SK-N-SH treated with all-trans-retinoic acid at 6 μM for 48 hours (cell line): Measurements from ENCODE around the gene LTBP3.

Source experiments
- ATAC-seq: fragments of 200-7000 bp; cut with Tn5 transposase; 3 replicates; pipeline ENCODE4 v1.9.1; 2020; ENCODE audit warnings: mild to moderate bottlenecking, moderate library complexity
- ARNTL ChIP-seq: fragments of 450-650 bp; formaldehyde crosslinking; IDR thresholded peaks from 2 replicates; pipeline ENCODE4 v1.5.0; 2020; ENCODE audit warnings: low read depth, mild to moderate bottlenecking, moderate library complexity, borderline replicate concordance
- CSDC2 ChIP-seq: fragments of 250-450 bp; sonication (Bioruptor Pico); IDR thresholded peaks from 2 replicates; pipeline ENCODE4 v1.5.0; 2020; ENCODE audit warnings: mild to moderate bottlenecking, moderate library complexity
- ESRRG ChIP-seq: fragments of 250-450 bp; sonication (Bioruptor Pico); IDR thresholded peaks from 2 replicates; pipeline ENCODE4 v1.6.1; 2021; ENCODE audit warnings: mild to moderate bottlenecking
- GLIS3 ChIP-seq: fragments of 250-450 bp; sonication (Bioruptor Pico); IDR thresholded peaks from 2 replicates; pipeline ENCODE4 v1.5.0; 2020; ENCODE audit warnings: mild to moderate bottlenecking, moderate library complexity
- ISL1 ChIP-seq: fragments of 250-450 bp; sonication (Bioruptor Pico); IDR thresholded peaks from 2 replicates; pipeline ENCODE4 v2.1.2; 2022; ENCODE audit warnings: mild to moderate bottlenecking, moderate library complexity
- OSR1 ChIP-seq: fragments of 250-450 bp; sonication (Bioruptor Pico); IDR thresholded peaks from 2 replicates; pipeline ENCODE4 v1.8.0; 2022; ENCODE audit warnings: moderate library complexity, mild to moderate bottlenecking, inconsistent platforms
- PATZ1 ChIP-seq: fragments of 250-450 bp; sonication (Bioruptor Pico); IDR thresholded peaks from 2 replicates; pipeline ENCODE4 v1.8.0; 2020; ENCODE audit warnings: mild to moderate bottlenecking, moderate library complexity, borderline replicate concordance
- POU6F1 ChIP-seq: fragments of 250-450 bp; sonication (Bioruptor Pico); IDR thresholded peaks from 2 replicates; pipeline ENCODE4 v1.8.0; 2021; ENCODE audit warnings: low read depth, mild to moderate bottlenecking, moderate library complexity, borderline replicate concordance
- PPARA ChIP-seq: fragments of 250-450 bp; sonication (Bioruptor Pico); IDR thresholded peaks from 2 replicates; pipeline ENCODE4 v1.5.0; 2020; ENCODE audit warnings: mild to moderate bottlenecking, borderline replicate concordance
- RARB ChIP-seq: fragments of 250-450 bp; sonication (Bioruptor Pico); IDR thresholded peaks from 2 replicates; pipeline ENCODE4 v1.8.0; 2021; ENCODE audit warnings: mild to moderate bottlenecking, moderate library complexity
- SNAI2 ChIP-seq: fragments of 250-450 bp; sonication (Bioruptor Pico); IDR thresholded peaks from 2 replicates; pipeline ENCODE4 v1.5.0; 2020; ENCODE audit warnings: mild to moderate bottlenecking, moderate library complexity
- TCF4 ChIP-seq: fragments of 250-450 bp; sonication (Bioruptor Pico); IDR thresholded peaks from 2 replicates; pipeline ENCODE4 v1.8.0; 2021; ENCODE audit warnings: mild to moderate bottlenecking, moderate library complexity, borderline replicate concordance
- TOX ChIP-seq: fragments of 250-450 bp; sonication (Bioruptor Pico); IDR thresholded peaks from 2 replicates; pipeline ENCODE4 v1.8.0; 2021; ENCODE audit warnings: mild to moderate bottlenecking, moderate library complexity, borderline replicate concordance
- TSHZ2 ChIP-seq: fragments of 250-450 bp; sonication (Bioruptor Pico); IDR thresholded peaks from 2 replicates; pipeline ENCODE4 v1.5.0; 2020; ENCODE audit warnings: mild to moderate bottlenecking, moderate library complexity
- ZC3H10 ChIP-seq: fragments of 250-450 bp; sonication (Bioruptor Pico); IDR thresholded peaks from 2 replicates; pipeline ENCODE4 v1.5.1; 2021; ENCODE audit warnings: mild to moderate bottlenecking, moderate library complexity
- ZFP3 ChIP-seq: fragments of 250-450 bp; sonication (Bioruptor Pico); IDR thresholded peaks from 2 replicates; pipeline ENCODE4 v1.5.0; 2020; ENCODE audit warnings: mild to moderate bottlenecking, moderate library complexity
- ZFP30 ChIP-seq: fragments of 450-650 bp; formaldehyde crosslinking; IDR thresholded peaks from 2 replicates; pipeline ENCODE4 v1.5.0; 2022; ENCODE audit warnings: mild to moderate bottlenecking, moderate library complexity
- ZNF565 ChIP-seq: fragments of 450-650 bp; formaldehyde crosslinking; conservative IDR thresholded peaks from 2 replicates; pipeline ENCODE4 v1.5.0; 2020; ENCODE audit warnings: low read depth, mild to moderate bottlenecking, moderate library complexity
- ZNF70 ChIP-seq: fragments of 450-650 bp; formaldehyde crosslinking; IDR thresholded peaks from 2 replicates; pipeline ENCODE4 v1.5.0; 2020; ENCODE audit warnings: mild to moderate bottlenecking, moderate library complexity
- TF ChIP-seq, protein P1 (sequence below): fragments of 250-450 bp; sonication (Bioruptor Pico); IDR thresholded peaks from 2 replicates; pipeline ENCODE4 v1.5.1; 2020; ENCODE audit warnings: low read depth, mild to moderate bottlenecking, moderate library complexity

LTBP3 gene

DNA sequence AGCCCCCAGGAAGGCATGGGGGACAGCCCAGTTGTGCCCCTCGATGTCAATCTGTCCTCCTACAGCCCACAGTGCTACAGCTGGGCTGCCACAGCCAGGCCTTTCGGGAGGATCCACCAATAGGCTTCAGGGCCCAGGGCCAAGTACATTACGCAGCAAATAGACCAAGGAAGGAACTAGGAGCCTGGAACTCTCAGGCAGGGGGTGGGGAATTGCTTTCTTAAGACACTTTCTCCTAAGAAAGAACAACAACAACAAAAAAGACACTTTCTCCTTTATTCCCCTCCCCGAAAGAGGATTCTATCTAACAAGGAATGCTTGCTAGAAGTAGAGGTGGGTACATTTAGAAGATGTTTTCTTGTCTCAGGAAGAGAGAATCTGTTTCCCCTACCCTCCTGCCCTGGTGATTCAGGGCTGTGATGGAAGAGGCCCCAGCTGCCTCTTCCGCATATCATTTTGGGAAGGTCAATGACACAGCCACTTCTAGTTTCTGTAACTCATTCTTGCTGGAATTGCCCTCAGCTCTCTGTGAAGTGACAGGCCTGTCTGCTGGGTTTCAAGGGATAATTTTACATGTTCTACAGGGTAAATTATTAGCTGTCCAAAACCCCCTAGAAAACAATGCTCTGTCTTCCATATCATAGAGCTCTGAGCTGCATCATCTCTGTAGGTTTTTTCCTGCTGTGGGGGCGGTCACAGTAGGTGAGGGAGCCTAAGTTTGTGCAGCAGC, 65.4 kb downstream of the LTBP3 start:
- TF ChIP-seq PPARA (CRISPR knock-in tag): no peak
- TF ChIP-seq PATZ1 (CRISPR knock-in tag): 0 out of 2 replicates have a peak, but pooled peaks have one; percentile 46
- peak; percentile 4; the same call in 1 of the 2 replicates for TF ChIP-seq CSDC2 (CRISPR knock-in tag)
- TF ChIP-seq, all 23 proteins: peak for 2
- peak; percentile 22 for ATAC-seq

- no peak for TF ChIP-seq ZC3H10 (CRISPR knock-in tag)
- peak; percentile 87 for TF ChIP-seq CSDC2 (CRISPR knock-in tag)
- TF ChIP-seq, all 23 proteins: peak for 1
- ATAC-seq: no peak
Measured at GRCh38 chr11:65492387-65492636, 65.8 kb downstream of the LTBP3 start.

- ATAC-seq: peak; percentile 16
- TF ChIP-seq TCF4 (CRISPR knock-in tag): no peak
- TF ChIP-seq OSR1 (CRISPR knock-in tag): no peak
- no peak for TF ChIP-seq RARB (CRISPR knock-in tag)
- TF ChIP-seq GLIS3 (CRISPR knock-in tag): no peak; the same call in 1 of the 2 replicates
- no peak for TF ChIP-seq ISL1
- no peak for TF ChIP-seq SNAI2
- no peak for TF ChIP-seq PATZ1 (CRISPR knock-in tag)
- TF ChIP-seq ZFP30 (CRISPR knock-in tag): no peak
- TF ChIP-seq ARNTL (CRISPR knock-in tag): no peak
- TF ChIP-seq CSDC2 (CRISPR knock-in tag): peak; percentile 77; the same call in 1 of the 2 replicates
- no peak for TF ChIP-seq PPARA (CRISPR knock-in tag)
- TF ChIP-seq ZC3H10 (CRISPR knock-in tag): no peak
- no peak for TF ChIP-seq ZFP3 (CRISPR knock-in tag)
- TF ChIP-seq ZNF70 (CRISPR knock-in tag): no peak
- TF ChIP-seq TOX (CRISPR knock-in tag): 0 out of 2 replicates have a peak, but pooled peaks have one; percentile 40
- TF ChIP-seq ESRRG (CRISPR knock-in tag): no peak
- TF ChIP-seq, protein P1, sequence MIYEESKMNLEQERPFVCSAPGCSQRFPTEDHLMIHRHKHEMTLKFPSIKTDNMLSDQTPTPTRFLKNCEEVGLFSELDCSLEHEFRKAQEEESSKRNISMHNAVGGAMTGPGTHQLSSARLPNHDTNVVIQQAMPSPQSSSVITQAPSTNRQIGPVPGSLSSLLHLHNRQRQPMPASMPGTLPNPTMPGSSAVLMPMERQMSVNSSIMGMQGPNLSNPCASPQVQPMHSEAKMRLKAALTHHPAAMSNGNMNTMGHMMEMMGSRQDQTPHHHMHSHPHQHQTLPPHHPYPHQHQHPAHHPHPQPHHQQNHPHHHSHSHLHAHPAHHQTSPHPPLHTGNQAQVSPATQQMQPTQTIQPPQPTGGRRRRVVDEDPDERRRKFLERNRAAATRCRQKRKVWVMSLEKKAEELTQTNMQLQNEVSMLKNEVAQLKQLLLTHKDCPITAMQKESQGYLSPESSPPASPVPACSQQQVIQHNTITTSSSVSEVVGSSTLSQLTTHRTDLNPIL: no peak
- TF ChIP-seq POU6F1: no peak; the same call in 1 of the 2 replicates
- TF ChIP-seq, all 23 proteins: peak for 2
Measured at GRCh38 chr11:65491614-65492386, 66.4 kb downstream of the LTBP3 start.

DNA sequence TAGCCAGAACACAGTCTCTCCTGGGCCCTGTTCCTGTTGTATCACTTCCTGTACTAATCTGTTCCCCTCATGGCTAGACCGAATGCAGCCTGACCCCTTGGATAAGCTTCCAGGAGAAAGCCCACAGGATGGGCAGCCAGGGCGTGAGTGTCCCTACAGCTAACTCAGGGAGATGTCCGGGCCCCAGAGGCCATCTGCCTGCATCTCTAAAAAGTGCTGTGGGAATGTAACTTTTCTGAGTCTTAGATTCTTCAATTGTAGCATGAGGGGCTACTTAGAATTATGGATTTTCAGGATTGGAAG, 67.0 kb downstream of the LTBP3 start:
- no peak for ATAC-seq
- no peak for TF ChIP-seq ESRRG (CRISPR knock-in tag)
- TF ChIP-seq ZNF565: no peak
- no peak for TF ChIP-seq PATZ1 (CRISPR knock-in tag)
- no peak for TF ChIP-seq RARB (CRISPR knock-in tag)
- TF ChIP-seq ISL1: no peak
- no peak for TF ChIP-seq TSHZ2
- TF ChIP-seq ZC3H10 (CRISPR knock-in tag): no peak
- TF ChIP-seq ZNF70 (CRISPR knock-in tag): no peak
- TF ChIP-seq TCF4 (CRISPR knock-in tag): no peak
- TF ChIP-seq GLIS3 (CRISPR knock-in tag): no peak
- TF ChIP-seq POU6F1: no peak
- TF ChIP-seq CSDC2 (CRISPR knock-in tag): no peak
- no peak for TF ChIP-seq PPARA (CRISPR knock-in tag)
- no peak for TF ChIP-seq ZFP30 (CRISPR knock-in tag)
